Left ventricle myocardium inferior (tissue), 1 donor: ENCODE data around the gene PNLIPRP2. TPM values are rescaled to one million over a fixed set of nuclear protein-coding genes. Genes with fewer than 3 reads are reported as not detected.

Experiments
- DNase-seq: peaks from one replicate; pipeline ENCODE4 v3.0.0-alpha.2; 2020
- H3K27ac ChIP-seq: fragments of 200-600 bp; replicated peaks from 2 replicates; pipeline ENCODE4 v1.8.0; 2021
- H3K27me3 ChIP-seq: fragments of 200-600 bp; 2 replicates; pipeline ENCODE4 v1.8.0; 2021; ENCODE audit warnings: low read depth
- H3K36me3 ChIP-seq: fragments of 200-600 bp; 2 replicates; pipeline ENCODE4 v1.8.0; 2021
- H3K4me1 ChIP-seq: fragments of 200-600 bp; 2 replicates; pipeline ENCODE4 v1.8.0; 2021
- H3K4me3 ChIP-seq: fragments of 200-600 bp; 2 replicates; pipeline ENCODE4 v1.8.0; 2021; ENCODE audit warnings: mild to moderate bottlenecking, moderate library complexity
- H3K9me3 ChIP-seq: fragments of 200-600 bp; replicated peaks from 2 replicates; pipeline ENCODE4 v1.8.0; 2021
- intact Hi-C: fragments of 100-400 bp; cut with micrococcal nuclease; formaldehyde crosslinking; loops from one replicate; pipeline ENCODE4 v1.11.0; 2022
- total RNA-seq: library from RNA; stranded (reverse); fragmentation: NEBNext Ultra II Directional; extraction: Animal tissue kit (Norgen Biotek cat#: 25700); gene quantifications from one replicate; pipeline ENCODE4 v1.2.1, GENCODE V29; 2021
- TF ChIP-seq, protein P1 (sequence below): fragments of 200-600 bp; IDR thresholded peaks from 2 replicates; pipeline ENCODE4 v1.8.0; 2021; ENCODE audit warnings: antibody characterized with exemption, mild to moderate bottlenecking, borderline replicate concordance
- donor health status: DM: no; HTN: yes; CAD: no; lungs with severe emphysema.

The PNLIPRP2 gene
- total RNA-seq, 1 donor from 2014 or later: not detected

GRCh38 chr10:116614796-116615195, 6.0 kb upstream of the PNLIPRP2 start:
- DNase-seq: no peak
- H3K27ac ChIP-seq: no peak overlapping the region
- no peaks in the 10 kb centered on the region for H3K36me3 ChIP-seq
- TF ChIP-seq, protein P1, sequence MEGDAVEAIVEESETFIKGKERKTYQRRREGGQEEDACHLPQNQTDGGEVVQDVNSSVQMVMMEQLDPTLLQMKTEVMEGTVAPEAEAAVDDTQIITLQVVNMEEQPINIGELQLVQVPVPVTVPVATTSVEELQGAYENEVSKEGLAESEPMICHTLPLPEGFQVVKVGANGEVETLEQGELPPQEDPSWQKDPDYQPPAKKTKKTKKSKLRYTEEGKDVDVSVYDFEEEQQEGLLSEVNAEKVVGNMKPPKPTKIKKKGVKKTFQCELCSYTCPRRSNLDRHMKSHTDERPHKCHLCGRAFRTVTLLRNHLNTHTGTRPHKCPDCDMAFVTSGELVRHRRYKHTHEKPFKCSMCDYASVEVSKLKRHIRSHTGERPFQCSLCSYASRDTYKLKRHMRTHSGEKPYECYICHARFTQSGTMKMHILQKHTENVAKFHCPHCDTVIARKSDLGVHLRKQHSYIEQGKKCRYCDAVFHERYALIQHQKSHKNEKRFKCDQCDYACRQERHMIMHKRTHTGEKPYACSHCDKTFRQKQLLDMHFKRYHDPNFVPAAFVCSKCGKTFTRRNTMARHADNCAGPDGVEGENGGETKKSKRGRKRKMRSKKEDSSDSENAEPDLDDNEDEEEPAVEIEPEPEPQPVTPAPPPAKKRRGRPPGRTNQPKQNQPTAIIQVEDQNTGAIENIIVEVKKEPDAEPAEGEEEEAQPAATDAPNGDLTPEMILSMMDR: no peak
- intact Hi-C loops: no loop called here
- H3K27me3 ChIP-seq: peaks cover 43% of the 10 kb centered on the region
- H3K4me3 ChIP-seq: no peak overlapping the region
- peaks cover 6% of the 10 kb centered on the region for H3K9me3 ChIP-seq
- H3K4me1 ChIP-seq: peaks cover under 1% of the 10 kb centered on the region

- H3K36me3 ChIP-seq: no peaks in the 10 kb centered on the region
- intact Hi-C loops: no loop called here
- peaks cover 38% of the 10 kb centered on the region for H3K27me3 ChIP-seq
- TF ChIP-seq, protein P1: no peak
- H3K27ac ChIP-seq: no peak overlapping the region
- H3K4me1 ChIP-seq: no peaks in the 10 kb centered on the region
- no peak overlapping the region for H3K4me3 ChIP-seq
- DNase-seq: no peak
- H3K9me3 ChIP-seq: peaks cover 6% of the 10 kb centered on the region
These were observed 5.5 kb upstream of the PNLIPRP2 start for GRCh38 chr10:116615199-116615776.

GRCh38 chr10:116621476-116621875, 723 bp downstream of the PNLIPRP2 start:
- H3K27ac ChIP-seq: no peak overlapping the region
- H3K4me3 ChIP-seq: no peak overlapping the region
- peaks cover 57% of the 10 kb centered on the region for H3K27me3 ChIP-seq
- TF ChIP-seq, protein P1: no peak
- H3K36me3 ChIP-seq: no peaks in the 10 kb centered on the region
- intact Hi-C loops: no loop called here
- H3K9me3 ChIP-seq: no peaks in the 10 kb centered on the region
- no peak for DNase-seq
- no peaks in the 10 kb centered on the region for H3K4me1 ChIP-seq

DNA sequence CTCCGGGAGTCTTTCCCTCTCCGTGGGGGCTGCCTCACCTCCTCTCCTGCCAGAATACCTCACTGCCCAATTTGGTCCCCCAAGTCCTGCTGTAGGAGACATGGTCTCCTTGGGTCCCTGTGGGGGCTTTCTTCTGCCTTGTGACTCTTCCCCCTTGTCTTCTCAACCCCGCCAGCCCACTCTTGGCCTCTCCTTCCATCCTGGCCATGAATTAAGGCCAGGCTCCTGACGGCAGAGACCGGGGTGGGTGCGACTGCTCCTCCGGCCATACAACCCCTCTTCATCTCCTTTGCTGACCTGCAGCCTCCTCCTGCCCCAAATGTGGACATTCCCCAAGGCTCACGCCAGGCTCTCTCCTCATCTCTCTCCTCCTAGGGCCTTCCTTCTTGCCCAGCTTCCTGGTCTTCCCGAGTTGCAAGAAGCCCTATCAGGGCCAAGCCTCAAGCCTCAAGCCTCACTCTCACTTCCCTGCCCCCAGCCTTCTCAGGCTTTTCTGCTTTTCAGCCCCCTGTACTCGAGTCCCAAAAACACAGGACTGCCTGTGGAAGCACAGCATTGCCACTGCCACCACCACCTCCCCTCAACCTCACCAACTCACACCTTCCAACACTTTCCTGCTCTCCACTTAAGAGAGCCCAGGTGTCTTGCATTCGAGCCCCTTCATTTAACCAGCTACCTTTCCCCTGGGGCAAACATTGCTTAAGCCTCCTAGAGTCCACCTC, 1.3 kb downstream of the PNLIPRP2 start:
- no peaks in the 10 kb centered on the region for H3K36me3 ChIP-seq
- peaks cover 1% of the 10 kb centered on the region for H3K4me1 ChIP-seq
- intact Hi-C loops: no loop called here
- H3K4me3 ChIP-seq: no peak overlapping the region
- H3K9me3 ChIP-seq: no peaks in the 10 kb centered on the region
- DNase-seq: no peak
- no peak overlapping the region for H3K27ac ChIP-seq
- TF ChIP-seq, protein P1: no peak
- H3K27me3 ChIP-seq: peaks cover 57% of the 10 kb centered on the region

DNA sequence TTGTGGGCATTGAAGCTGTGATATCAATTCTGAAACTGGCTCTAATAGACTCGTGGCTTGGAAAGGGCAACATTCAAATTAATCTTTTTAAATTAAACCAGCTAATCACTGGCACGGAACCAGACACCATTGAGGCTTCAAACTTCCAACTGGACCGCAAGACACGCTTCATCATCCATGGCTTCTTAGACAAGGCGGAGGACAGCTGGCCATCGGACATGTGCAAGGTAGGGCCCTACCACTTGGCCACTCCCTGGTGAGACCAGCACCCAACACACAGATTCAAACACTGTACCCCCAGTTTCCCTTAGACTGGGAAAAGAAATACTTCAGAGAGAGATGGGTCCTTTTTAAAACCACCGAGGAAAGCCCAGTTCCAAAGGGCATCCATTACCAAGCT, 5.1 kb downstream of the PNLIPRP2 start:
- Histone ChIP-seq H3K4me1 (peaks cover 8% of the 10 kb centered on the region), H3K27me3 (peaks cover 79% of the 10 kb centered on the region), H3K9me3 (no peaks in the 10 kb centered on the region), H3K4me3 (no peak overlapping the region), H3K36me3 (no peaks in the 10 kb centered on the region), H3K27ac (no peak overlapping the region)
- DNase-seq: no peak
- intact Hi-C loops: no loop called here
- TF ChIP-seq, protein P1: no peak
